NAMALWA (cell line): ENCODE measurements around the gene CD160.
"Not testable (repeated sequence)": the region's sequence is repeated elsewhere in the genome, so short reads cannot be mapped to it uniquely, and the experiment has no call there.

Experiments
- DNase-seq: peaks from one replicate; pipeline ENCODE4 v3.0.0-alpha.2; 2015; ENCODE audit warnings: low spot score

CD160 gene, protein sequence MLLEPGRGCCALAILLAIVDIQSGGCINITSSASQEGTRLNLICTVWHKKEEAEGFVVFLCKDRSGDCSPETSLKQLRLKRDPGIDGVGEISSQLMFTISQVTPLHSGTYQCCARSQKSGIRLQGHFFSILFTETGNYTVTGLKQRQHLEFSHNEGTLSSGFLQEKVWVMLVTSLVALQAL

DNA sequence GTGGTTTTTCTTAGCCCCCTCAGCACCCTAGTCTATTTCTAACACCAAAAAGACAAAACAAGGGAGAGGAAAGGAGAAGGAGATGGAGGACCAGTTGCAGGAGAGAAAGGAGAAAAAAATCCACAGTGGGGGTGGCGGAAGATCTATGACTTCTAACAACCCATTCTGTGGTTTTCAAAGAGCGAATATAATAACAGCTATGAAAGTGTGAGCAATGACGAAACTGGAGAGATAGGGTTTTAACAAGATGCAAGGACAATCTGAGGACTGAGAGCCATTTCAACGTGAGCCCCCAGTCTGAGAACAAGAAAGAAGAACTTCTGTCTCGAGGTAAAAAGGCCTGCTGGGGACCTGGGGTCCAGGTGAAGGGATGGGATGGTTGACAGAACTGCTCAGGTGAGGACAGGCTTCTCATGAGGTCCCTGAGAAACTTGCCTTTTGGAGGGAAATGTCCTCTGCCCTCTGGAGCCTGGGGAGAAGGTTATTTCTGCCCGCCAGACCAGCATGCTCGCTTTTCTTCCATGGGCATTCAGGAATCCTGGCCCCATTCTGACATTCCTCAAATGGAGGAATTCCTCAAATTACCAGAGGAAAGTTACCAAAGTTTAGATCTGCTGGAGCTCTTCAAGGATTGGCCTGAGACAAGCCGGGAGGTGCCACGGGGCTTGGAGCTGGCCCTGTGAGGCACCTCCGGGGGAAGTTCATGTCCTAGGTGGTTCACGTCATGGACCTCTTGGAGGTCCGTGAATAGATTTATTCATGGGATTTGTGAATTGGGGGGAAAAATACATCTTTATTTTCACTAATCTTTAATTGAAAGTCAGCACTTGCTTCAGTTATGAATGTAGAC, at the start of gene CD160:
CD160 (plus strand) TSS at position 270 of the 850 bp plus-strand sequence. CDS start 8,829 bp downstream, outside the sequence.
- no peak for DNase-seq

DNA sequence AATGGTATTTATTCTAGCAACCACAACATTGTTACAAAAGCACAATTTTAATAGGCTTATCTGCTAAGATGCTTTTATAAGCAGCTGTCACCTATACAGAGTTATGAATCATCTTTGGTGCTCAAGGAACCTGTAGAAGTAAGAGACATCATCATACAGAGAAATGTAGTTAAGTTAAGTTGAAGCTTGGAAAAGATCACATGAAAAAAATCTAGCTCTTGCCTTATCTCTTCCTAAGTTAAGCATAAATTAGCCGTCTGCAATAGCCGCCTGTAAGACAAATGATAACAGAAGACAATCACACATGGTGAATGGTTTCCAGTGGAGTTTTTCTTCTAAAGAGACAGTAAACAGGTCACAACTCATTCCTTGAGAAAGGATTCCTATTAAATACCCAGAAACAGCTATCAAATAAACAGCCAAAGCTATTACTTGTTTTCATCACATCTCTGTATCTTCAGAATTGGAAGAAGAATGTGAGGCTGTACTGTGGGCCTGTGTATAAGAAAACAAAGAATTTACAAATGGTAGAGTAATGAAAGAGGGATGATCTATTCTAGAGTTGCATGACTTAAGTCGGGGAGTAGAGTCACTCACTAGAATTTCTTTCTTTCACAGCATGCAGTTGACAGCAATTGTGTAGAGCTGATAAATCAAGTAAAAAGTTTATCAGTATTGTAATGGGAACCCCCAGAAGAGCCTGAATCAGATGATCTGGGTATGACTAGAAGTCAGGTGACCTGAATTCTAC, 48.1 kb upstream of the CD160 start:
- DNase-seq: not testable (repeated sequence)

DNA sequence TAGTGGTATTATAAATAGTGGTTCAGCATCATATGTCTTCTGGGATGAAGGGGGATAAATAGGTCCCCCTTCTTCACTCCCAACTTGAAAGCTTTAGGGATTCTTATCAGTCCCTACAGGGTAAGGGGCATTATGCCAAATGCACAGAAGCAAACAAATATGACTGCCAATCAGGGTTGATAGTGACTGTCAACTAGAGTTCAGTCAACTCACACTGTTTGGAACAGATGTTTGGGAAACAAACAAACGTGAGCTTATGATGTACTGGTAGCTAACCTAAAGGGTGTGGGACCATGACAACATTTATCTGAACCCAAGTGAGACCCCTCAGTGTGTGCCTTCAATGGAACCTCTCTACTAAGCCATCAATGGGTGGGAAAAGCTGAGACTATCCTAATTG, 46.1 kb upstream of the CD160 start:
- not testable (repeated sequence) for DNase-seq

DNA sequence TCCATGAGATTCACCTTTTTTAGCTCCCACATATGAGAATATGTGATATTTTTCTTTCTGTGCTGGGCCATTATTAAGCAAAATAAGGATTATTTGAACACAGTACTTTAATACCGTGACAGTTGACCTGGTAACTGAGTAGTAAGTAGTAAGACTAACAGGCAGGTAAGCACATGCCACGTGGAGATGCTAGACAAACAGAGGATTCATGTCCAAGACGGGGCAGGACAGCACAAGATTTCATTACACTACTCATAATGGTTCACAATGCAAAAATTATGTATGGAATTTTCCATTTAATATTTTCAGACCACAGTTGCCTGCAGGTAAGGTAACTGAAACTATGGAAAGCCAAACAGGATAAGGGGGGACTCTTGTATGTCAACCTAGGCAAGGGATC, 34.4 kb upstream of the CD160 start:
- DNase-seq: not testable (repeated sequence)

DNA sequence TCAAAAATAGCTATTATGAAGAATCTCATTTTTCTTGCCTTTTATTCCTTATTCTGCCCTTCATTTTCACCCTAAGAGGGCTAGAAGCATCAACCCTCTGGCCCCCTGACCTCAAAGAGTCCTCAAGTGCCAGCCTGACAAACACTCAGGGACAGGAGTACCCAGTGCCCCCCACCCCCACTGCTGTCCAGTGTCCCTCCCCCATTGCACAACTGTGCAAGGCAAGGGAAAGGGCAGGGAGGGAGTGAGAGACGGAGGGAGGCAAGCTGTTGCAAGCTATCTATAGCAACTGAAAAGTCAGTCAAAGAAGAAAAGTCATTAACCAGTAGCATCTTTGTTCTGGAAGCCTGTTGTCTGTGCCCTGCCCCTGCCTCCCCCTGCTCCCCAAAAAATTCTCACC, 33.2 kb upstream of the CD160 start:
- DNase-seq: not testable (repeated sequence)

DNA sequence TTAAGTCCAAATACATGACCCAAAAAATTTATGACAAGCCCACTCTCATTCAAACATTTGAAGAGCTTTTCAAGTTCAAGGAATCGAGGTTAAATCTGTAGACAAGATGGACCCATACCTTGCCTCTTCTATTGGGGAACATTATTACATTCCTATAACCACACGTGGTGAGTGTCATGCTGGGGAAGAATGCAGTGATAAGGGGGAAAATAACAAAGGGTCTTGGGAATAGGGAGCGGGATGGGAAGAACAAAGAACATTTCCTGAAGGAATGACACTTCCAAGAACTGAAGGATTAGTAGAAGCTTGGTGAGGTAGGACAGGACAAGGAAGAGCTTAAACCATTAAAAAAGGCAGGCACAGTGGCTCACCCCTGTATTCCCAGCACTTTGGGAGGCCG, 31.0 kb upstream of the CD160 start:
- no peak for DNase-seq

DNA sequence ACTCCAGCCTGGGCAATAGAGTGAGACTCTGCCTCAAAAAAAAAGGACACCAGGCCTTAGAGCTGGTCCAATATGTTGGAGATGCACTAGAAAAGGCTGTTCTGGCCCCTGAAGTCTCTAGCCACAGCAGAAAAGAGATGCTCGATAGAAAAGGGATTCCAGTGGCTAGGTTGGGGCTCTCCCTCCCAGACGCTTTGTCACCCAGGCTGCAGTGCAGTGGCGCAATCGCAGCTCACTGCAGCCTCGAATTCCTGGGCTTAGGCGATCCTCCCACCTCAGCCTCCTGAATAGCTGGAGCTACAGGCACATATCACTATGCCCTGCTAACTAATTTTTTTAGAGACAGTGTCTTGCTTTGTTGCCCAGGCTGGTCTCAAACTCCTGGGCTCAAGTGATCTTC, 30.4 kb upstream of the CD160 start:
- DNase-seq: no peak

DNA sequence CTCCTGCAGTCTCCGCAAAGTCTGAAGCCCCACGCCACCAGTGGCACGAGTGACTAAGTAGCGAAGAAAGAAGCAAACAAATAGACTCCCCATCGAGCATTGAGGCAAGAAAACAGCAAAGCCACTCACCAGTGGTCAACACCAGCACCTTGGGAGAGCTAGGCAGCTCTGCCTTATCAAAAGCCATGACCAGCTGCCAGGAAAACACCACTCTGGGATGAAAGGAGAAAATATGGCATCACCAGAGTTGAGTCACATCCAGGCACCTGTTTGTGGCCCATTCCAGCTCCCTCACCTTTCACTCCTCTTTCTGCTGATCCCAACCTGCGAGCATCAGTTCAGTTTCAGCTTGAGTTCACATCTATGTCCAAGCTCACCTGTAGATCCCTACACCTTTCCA, 29.4 kb upstream of the CD160 start:
- no peak for DNase-seq

DNA sequence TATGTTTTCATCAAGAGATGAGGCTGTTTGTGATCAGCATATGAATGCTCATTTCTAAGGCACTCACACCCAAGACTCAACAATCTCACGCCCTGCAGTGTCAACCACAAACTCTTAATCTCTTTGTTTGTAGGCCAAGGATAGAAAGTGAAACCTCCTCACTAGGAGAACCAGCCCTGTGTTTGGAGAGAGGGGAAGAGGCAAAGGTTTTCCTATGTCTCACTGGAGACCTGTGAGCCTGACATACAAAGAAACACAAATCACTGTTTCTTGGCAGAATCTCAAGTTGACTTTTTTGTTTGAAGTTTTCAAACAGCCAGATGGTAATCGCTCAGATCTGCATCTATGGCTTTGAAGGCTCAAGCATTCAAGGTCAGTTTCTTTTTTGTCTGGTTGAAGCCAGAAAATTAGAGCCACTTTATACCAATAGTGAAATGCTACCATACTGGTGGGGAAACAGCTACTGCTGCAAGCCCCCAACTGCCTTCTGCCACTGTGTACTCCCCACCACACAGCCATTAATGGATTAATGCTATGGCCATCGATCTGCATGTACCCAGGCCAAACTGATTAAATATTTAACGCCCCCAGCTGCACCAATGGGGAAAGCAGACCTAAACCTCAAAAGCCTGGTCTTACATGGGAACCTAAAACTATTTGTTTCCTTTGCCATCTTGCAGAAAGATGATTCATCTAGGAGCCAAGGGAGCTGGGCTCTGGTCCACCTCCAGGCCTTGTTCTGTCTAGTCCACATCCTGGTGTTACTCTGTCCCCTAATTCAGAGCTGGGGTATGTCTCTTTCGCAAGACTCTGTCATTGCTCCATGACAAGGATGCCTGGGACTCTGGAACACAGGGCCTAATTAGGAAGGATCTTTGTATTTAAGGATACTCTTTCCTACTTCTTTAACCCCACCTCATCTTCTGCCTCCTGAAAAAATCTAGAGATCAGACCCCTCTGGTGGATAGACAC, 28.4 kb upstream of the CD160 start:
- DNase-seq: peak; percentile 43

DNA sequence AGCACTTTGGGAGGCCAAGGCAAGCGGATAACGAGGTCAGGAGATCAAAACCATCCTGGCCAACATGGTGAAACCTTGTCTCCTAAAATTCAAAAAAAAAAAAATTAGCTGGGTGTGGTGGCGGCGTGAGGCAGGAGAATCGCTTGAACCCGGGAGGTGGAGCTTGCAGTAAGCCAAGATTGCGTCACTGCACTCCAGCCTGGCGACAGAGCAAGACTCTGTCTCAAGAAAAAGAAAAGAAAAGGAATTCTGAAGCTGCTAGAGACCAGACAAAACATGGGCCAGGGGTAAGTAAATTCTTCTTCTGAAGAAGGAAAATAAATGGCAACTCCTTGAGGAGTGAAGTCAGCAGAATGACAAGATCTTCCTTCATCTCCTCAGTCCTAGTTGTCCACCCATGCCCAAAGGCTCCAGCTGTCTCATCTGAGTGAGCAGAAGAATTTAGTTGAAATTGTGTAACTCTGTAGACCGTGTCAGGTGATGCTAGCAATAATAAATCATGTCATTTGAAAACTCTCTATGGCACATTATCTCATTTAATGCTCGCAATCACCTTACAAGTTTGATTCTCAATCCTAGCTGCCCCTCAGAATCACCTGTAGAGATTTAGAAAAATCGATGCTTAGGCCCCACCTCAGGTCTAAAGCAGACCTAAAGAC, 26.4 kb upstream of the CD160 start:
- no peak for DNase-seq

DNA sequence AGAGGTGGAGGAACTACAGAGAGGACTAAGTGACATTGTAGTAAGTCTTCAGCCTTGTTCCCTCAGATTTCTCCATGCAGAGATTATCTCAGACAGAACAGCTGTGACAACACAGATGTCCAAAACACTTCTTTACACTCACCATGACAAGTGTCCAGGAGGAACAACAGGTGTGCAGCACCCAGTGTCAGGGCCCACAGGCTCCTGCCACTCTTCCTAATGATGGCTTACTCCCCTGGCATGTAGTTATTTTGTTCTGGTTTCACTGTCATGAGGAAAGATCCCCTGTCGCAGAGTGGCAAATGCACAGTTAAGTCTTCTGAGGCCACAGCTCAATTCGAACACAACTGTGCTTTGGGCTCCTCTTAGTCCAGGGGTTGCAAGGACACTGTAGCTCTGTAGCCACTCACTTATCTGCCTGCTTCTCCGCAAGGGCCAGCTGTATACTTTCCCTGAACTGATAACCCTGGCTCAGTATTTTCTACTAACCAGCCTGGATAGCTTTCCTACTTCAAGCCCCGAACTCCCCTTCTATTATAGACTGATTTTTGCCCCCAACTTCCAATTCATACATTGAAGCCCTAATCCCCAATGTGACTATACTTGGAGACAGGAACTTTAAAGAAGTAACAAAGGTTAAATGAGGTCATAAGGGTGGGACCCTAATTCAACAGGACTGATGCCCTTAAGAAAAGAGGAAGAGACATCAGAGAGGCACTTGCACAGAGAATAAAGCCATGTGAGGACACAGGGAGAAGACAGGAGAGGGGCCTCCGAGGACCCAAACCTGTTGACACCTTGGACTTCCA, 23.3 kb upstream of the CD160 start:
- no peak for DNase-seq

DNA sequence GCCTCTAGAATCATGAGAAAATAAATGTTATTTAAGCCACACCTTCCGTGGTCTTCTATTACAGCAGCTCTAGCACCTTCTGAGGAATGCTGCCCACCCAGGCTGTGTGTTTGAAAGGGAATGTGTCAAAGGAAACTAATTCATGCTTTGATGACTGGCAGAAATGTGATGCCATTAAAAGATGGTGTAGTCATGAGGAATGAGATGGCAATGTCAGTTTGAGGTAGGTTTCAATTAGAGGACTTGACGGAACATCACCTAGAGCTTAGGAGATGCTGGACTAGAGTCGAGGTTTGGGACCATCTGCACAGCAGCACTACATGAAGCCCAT, 22.7 kb upstream of the CD160 start:
- DNase-seq: no peak

DNA sequence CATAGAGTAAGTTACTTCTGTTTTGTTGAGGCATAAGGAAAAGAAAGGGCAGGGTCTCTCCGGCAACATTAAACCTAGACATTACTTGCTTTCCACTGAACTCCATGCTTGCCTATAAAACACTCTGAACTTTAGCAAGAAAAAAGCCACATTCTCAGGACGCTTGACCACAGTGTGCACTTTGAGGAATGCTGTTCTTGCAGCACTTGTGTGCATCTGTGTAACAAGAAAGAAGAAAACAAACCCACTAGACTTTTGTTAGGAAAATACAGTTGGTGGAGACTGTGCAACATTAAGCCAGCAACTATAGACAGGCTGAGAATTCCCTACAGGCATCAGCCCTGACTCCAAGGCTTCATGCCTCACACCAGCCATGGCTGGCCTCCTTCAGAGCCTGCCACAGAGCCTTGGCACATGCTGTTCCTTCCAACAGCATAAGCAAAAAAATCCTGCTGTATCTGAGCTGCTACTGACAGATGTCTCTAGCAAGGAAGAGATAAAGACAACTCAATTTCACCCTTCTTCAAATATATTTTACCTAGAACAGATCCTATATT, 17.9 kb upstream of the CD160 start:
- no peak for DNase-seq

DNA sequence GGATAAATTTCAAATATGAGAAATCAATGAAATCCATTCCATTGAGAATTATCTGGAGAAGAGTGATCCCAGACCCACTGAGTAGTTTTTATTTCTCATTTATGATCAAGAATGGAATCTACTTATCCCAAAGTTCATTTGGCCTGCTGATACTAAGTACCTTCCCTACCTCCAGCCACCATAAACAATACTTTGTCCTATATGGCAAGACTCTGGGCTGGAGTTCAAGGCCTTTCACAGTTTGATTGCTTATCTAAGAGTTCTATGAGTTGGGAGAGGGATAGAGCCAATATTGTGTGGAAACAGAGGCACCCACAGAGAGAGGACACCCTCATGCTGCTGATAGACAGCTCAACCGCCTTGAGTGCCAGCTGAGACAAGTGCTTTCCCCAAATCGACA, 17.2 kb upstream of the CD160 start:
- DNase-seq: no peak

DNA sequence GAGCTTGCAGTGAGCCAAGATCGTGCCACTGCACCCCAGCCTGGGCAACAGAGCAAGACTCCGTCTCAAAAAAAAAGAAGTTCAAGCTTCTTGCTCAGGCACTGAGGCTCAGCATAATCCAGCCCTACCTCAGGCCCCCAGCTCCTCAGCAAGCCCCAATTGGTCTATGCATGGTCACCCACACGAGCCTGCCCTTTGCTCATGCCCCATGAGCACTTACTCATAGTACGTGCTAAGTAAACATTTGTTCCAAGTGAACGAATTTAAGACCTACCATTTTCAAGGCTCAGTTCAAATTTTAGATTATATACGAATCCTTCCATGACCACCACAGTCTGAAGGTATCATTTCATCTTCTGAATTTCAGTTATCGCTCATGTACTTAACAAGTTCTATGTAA, 16.5 kb upstream of the CD160 start:
- DNase-seq: no peak

DNA sequence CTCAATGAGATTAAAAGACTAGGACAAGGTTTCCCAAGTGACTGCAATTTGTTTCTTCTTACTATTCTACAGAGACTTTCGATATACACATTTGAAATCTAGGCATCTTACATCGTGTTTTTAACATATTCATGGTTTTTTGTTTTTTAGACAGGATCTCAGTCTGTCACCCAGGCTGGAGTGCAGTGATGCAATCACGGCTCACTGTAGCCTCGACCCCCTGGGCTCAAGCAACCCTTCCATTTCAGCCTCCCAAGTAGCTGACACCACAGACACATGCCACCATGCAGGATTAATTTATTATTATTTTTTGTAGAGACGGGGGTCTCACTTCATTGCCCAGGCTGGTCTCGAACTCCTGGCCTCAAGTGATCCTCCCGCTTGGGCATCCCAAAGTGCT, 13.7 kb upstream of the CD160 start:
- no peak for DNase-seq

DNA sequence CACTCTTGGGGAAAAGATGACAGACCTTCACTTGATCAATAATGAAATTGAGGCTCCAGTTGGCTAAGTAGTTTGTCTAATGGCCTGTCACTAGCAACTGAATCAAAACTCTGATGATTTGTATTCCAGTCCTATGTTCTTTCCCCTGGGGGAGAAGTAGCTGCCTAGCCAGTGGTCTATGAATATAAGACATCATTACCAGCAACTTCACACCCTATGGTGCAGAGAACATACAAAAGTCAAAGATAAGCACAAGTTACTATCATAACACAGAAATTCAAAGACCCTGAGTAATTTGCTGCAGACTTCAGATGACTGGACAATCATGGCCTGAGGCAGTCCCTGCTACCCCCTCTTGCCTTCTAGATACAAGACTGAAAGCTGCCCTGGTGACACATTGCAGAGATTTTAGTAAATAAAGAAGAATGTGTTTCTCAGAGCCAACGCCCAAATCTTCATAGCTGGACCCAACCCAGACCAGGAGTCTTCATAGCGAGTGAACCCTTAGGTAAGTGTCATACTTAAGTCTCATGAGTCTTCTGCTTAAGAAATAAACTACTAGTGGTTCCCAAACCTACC, 13.1 kb upstream of the CD160 start:
- DNase-seq: no peak

DNA sequence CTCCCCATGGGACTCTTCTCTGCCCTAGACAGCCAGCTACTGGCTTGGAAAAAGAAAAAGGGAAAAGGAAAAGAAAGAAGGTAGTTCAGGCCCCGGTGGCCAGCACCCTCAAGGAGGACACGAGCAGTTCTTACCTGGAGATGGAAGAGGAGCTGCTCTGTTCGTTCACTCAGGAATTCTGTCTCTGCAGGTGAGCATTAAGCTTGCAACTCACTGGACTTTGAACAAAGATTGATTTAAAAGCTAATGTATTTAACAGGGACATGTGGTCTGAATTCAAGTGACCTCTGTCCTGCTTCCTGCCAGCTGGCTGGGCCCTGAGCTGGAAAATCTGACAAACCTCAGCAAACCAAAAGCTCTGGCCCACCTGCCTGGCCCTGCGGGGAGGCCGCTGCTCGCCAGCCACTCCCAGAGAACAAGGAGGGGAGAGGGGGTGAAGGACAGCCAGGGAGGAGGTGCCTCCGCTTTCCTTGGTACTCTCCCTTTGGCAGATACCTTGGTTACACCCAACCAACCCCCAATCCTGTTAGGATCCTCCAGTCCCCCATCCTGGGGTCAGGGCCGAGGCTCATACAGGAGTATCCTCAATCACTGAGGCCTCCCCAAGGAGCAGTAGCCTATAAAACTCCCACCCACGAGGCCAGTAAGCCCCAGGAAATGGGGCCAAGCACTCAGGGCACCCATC, 12.0 kb upstream of the CD160 start, which contains the start of gene PDZK1:
PDZK1 (minus strand) TSS at position 186 of the 685 bp plus-strand sequence. CDS start 19,347 bp downstream, outside the sequence.
- no peak for DNase-seq

DNA sequence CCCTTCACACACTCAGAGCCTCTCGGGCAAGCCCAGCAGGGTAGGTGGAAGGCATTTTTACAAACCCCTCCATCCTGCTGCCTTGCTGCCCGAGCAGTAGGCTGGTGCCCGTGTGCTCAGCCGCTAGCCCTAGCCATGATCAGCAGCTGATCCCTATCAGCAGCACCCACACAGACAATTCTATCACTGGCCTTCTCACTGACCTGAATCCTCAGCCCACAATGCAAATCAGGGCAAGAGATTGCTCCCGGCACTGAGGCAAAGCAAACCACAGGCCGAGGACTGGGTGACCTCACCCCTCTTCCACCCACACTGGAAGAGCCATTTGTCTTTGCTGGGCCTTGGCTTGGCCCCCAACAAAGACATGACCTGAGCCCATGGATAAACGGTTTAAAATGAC, 11.2 kb upstream of the CD160 start:
- no peak for DNase-seq
